Nephron progenitor cell (in vitro differentiated cells): ENCODE results near the gene GATAD2B.

Experiments used
- DNase-seq: peaks from one replicate; pipeline ENCODE4 v3.0.0; 2021
- H3K27ac Mint-ChIP-seq: 2 replicates; pipeline ENCODE4 v1.8.0; 2021; ENCODE audit warnings: mild to moderate bottlenecking, moderate library complexity, mixed read lengths
- H3K27me3 Mint-ChIP-seq: 2 replicates; pipeline ENCODE4 v1.8.0; 2021; ENCODE audit warnings: mild to moderate bottlenecking, low read depth, mixed read lengths; ENCODE audit not compliant: poor library complexity
- H3K36me3 Mint-ChIP-seq: 2 replicates; pipeline ENCODE4 v1.8.0; 2021; ENCODE audit warnings: low read depth, mixed read lengths
- H3K4me1 Mint-ChIP-seq: 2 replicates; pipeline ENCODE4 v1.8.0; 2021; ENCODE audit warnings: mixed read lengths
- H3K4me3 Mint-ChIP-seq: 2 replicates; pipeline ENCODE4 v1.8.0; 2021; ENCODE audit warnings: mild to moderate bottlenecking, moderate library complexity, mixed read lengths
- H3K9me3 Mint-ChIP-seq: 2 replicates; pipeline ENCODE4 v1.8.0; 2021; ENCODE audit warnings: mild to moderate bottlenecking, moderate library complexity, mixed read lengths
- CTCF ChIP-seq: fragments of 200-600 bp; sonication (generic); IDR thresholded peaks from 2 replicates; pipeline ENCODE4 v1.5.0; 2021; ENCODE audit warnings: antibody characterized with exemption

GATAD2B gene

GRCh38 chr1:153960206-153960605, 37.4 kb upstream of the GATAD2B start:
- Mint-ChIP-seq H3K27me3 (no peaks in the 10 kb centered on the region), H3K27ac (peak overlapping the region; percentile 32), H3K9me3 (no peaks in the 10 kb centered on the region), H3K36me3 (peaks cover 17% of the 10 kb centered on the region), H3K4me3 (no peak overlapping the region), H3K4me1 (peaks cover 79% of the 10 kb centered on the region)
- no peak for DNase-seq
- no peak for TF ChIP-seq CTCF

GRCh38 chr1:153959454-153959853, 36.7 kb upstream of the GATAD2B start:
- no peak for DNase-seq
- TF ChIP-seq CTCF, result no peak
- H3K36me3 Mint-ChIP-seq, result peaks cover 17% of the 10 kb centered on the region
- no peaks in the 10 kb centered on the region for H3K9me3 Mint-ChIP-seq
- no peaks in the 10 kb centered on the region for H3K27me3 Mint-ChIP-seq
- peak overlapping the region; percentile 29 for H3K4me3 Mint-ChIP-seq
- H3K4me1 Mint-ChIP-seq, result peaks cover 78% of the 10 kb centered on the region
- H3K27ac Mint-ChIP-seq, result peak overlapping the region; percentile 10

GRCh38 chr1:153958961-153959260, 36.1 kb upstream of the GATAD2B start:
- Mint-ChIP-seq H3K4me1 (peaks cover 78% of the 10 kb centered on the region), H3K27ac (no peak overlapping the region), H3K4me3 (peak overlapping the region; percentile 93), H3K36me3 (peaks cover 23% of the 10 kb centered on the region), H3K9me3 (no peaks in the 10 kb centered on the region), H3K27me3 (no peaks in the 10 kb centered on the region)
- TF ChIP-seq CTCF, result no peak
- DNase-seq, result no peak

GRCh38 chr1:153958111-153958960, 35.6 kb upstream of the GATAD2B start, which contains the start of gene CRTC2:
CRTC2 (minus strand) TSS chr1:153958612; CDS start chr1:153958497, 115 bp downstream.
- peak; percentile 98 for DNase-seq
- H3K4me1 Mint-ChIP-seq, result peaks cover 73% of the 10 kb centered on the region

GRCh38 chr1:153957744-153958110, 35.0 kb upstream of the GATAD2B start:
- Mint-ChIP-seq H3K4me1 (peaks cover 68% of the 10 kb centered on the region), H3K36me3 (peaks cover 23% of the 10 kb centered on the region)
- no peak for DNase-seq

More at GRCh38 chr1:153958111-153958960, 35.6 kb upstream of the GATAD2B start, which contains the start of gene CRTC2:
- H3K4me3 Mint-ChIP-seq, result peak within 1 kb of the TSS; percentile 93
- peak within 1 kb of the TSS; percentile 99 for H3K27ac Mint-ChIP-seq
- H3K36me3 Mint-ChIP-seq, result peaks cover 23% of the 10 kb centered on the region
- TF ChIP-seq CTCF, result no peak
- H3K27me3 Mint-ChIP-seq, result no peaks in the 10 kb centered on the region
- no peaks in the 10 kb centered on the region for H3K9me3 Mint-ChIP-seq

More at GRCh38 chr1:153957744-153958110, 35.0 kb upstream of the GATAD2B start:
- H3K9me3 Mint-ChIP-seq, result no peaks in the 10 kb centered on the region
- H3K27ac Mint-ChIP-seq, result peak overlapping the region; percentile 99
- peak overlapping the region; percentile 93 for H3K4me3 Mint-ChIP-seq
- no peak for TF ChIP-seq CTCF
- no peaks in the 10 kb centered on the region for H3K27me3 Mint-ChIP-seq
